Endothelial cell of umbilical vein (primary cell): ENCODE measurements around the gene CHEK2. TPM values are rescaled to one million over a fixed set of nuclear protein-coding genes. Genes with fewer than 3 reads are reported as not detected.

Experiments
- BruUV-seq: library from RNA; stranded (reverse); fragments of 400-500 nt; replicated peaks from 2 replicates; lab custom pipeline; 2021; lab: Mats Ljungman, UMichigan
- CTCF ChIA-PET: fragments of 300-600, 350-600 bp; sonication (Branson Sonifier 250); formaldehyde crosslinking; loops from one replicate; lab custom pipeline; 2021; ENCODE audit warnings: antibody characterized with exemption, inconsistent platforms; lab: Charles Lee
- POLR2A ChIA-PET: fragments of 300-600, 350-600 bp; sonication (Branson Sonifier 250); formaldehyde crosslinking; loops from one replicate; lab custom pipeline; 2021; ENCODE audit warnings: antibody characterized with exemption, inconsistent platforms; lab: Charles Lee
- DNase-seq: peaks from one replicate; pipeline ENCODE4 v3.0.0-alpha.2; 2011; ENCODE audit warnings: low read depth, low spot score
- FAIRE-seq: peaks from 2 replicates; lab custom pipeline; 2011; peaks lifted over from hg19 to GRCh38; lab: Jason Lieb, UNC
- H2AFZ ChIP-seq: 2 replicates; pipeline ENCODE4 v1.6.0; 2012; ENCODE audit warnings: low read depth, low read length, control low read depth, inconsistent platforms
- H3K27ac ChIP-seq: 2 replicates; pipeline ENCODE4 v1.5.1; 2011; ENCODE audit warnings: low read depth, mild to moderate bottlenecking, control low read depth, low read length, moderate library complexity; ENCODE audit not compliant: insufficient read depth
- H3K27me3 ChIP-seq, 2 experiments: 2 replicates each; pipeline versions ENCODE4 v1.6.0 to v1.6.1; 2011; ENCODE audit warnings: low read length in 2 of 2, mixed read lengths in 1 of 2; ENCODE audit not compliant: control insufficient read depth in 2 of 2, insufficient read depth in 2 of 2
- H3K36me3 ChIP-seq, 2 experiments: 2 replicates in 1 of 2; 3 replicates in 1 of 2; pipeline ENCODE4 v1.5.1; 2011; ENCODE audit warnings: low read length in 2 of 2, mild to moderate bottlenecking in 1 of 2, moderate library complexity in 1 of 2; ENCODE audit not compliant: control insufficient read depth in 2 of 2, insufficient read depth in 2 of 2; ENCODE audit errors: extremely low read depth in 1 of 2
- H3K4me1 ChIP-seq: 3 replicates; pipeline ENCODE4 v1.5.1; 2011; ENCODE audit warnings: mild to moderate bottlenecking, low read length; ENCODE audit not compliant: control insufficient read depth, insufficient read depth; ENCODE audit errors: extremely low read depth
- H3K4me2 ChIP-seq: 2 replicates; pipeline ENCODE4 v1.6.1; 2011; ENCODE audit warnings: low read length, control low read depth, mixed read lengths; ENCODE audit not compliant: insufficient read depth
- H3K4me3 ChIP-seq, 3 experiments: fragments of 200-600 bp in 1 of 3; sonication (generic), shearing (Covaris generic) in 1 of 3; replicated peaks in 1 of 3; 2 replicates each; pipeline ENCODE4 v1.5.1; 2011 to 2016; ENCODE audit warnings: control low read depth in 3 of 3, low read length in 3 of 3, mild to moderate bottlenecking in 2 of 3, inconsistent platforms in 1 of 3, low read depth in 1 of 3, moderate library complexity in 1 of 3; ENCODE audit not compliant: insufficient read depth in 1 of 3
- H3K79me2 ChIP-seq: 2 replicates; pipeline ENCODE4 v1.6.0; 2012; ENCODE audit warnings: low read length, inconsistent platforms; ENCODE audit not compliant: control insufficient read depth, insufficient read depth
- H3K9ac ChIP-seq: replicated peaks from 2 replicates; pipeline ENCODE3; 2011; ENCODE audit warnings: low read length, control low read depth; ENCODE audit not compliant: insufficient read depth; ENCODE audit errors: extremely low read depth
- H3K9me1 ChIP-seq: replicated peaks from 3 replicates; pipeline ENCODE4 v1.6.0; 2011; ENCODE audit warnings: mild to moderate bottlenecking, low read length; ENCODE audit not compliant: control insufficient read depth, insufficient read depth; ENCODE audit errors: extremely low read depth
- H3K9me3 ChIP-seq: replicated peaks from 2 replicates; pipeline ENCODE4 v1.5.1; 2012; ENCODE audit warnings: low read length, inconsistent platforms; ENCODE audit not compliant: control insufficient read depth, insufficient read depth
- H4K20me1 ChIP-seq: replicated peaks from 2 replicates; pipeline ENCODE3; 2011; ENCODE audit warnings: mild to moderate bottlenecking, low read length; ENCODE audit not compliant: control insufficient read depth, insufficient read depth; ENCODE audit errors: extremely low read depth
- CTCF ChIP-seq, 2 donors: IDR thresholded peaks; 1 replicate in 1 of 2; 2 replicates in 1 of 2; pipeline ENCODE4 v1.5.1; 2011; ENCODE audit warnings: low read length in 2 of 2, mild to moderate bottlenecking in 2 of 2, moderate library complexity in 2 of 2, control low read depth in 1 of 2, inconsistent platforms in 1 of 2, low read depth in 1 of 2; ENCODE audit not compliant: insufficient read depth in 1 of 2; ENCODE audit errors: extremely low read depth in 1 of 2
- EZH2 ChIP-seq: IDR thresholded peaks from 2 replicates; pipeline ENCODE4 v1.6.1; 2012; ENCODE audit warnings: borderline replicate concordance, low read depth, mild to moderate bottlenecking, moderate library complexity, low read length, inconsistent platforms; ENCODE audit not compliant: severe bottlenecking
- FOS ChIP-seq: IDR thresholded peaks from 2 replicates; pipeline ENCODE4 v1.6.1; 2011; ENCODE audit warnings: mild to moderate bottlenecking, low read length, moderate library complexity, borderline replicate concordance; ENCODE audit not compliant: insufficient read depth
- JUN ChIP-seq: IDR thresholded peaks from 2 replicates; pipeline ENCODE4 v1.6.1; 2011; ENCODE audit warnings: borderline replicate concordance, low read depth; ENCODE audit not compliant: insufficient read length, insufficient read depth
- MYC ChIP-seq: IDR thresholded peaks from one replicate; pipeline ENCODE4 v1.6.1; 2011; ENCODE audit warnings: mild to moderate bottlenecking, low read depth, low read length
- POLR2A ChIP-seq: IDR thresholded peaks from 2 replicates; pipeline ENCODE4 v1.6.1; 2012; ENCODE audit warnings: low read depth, mild to moderate bottlenecking, control low read depth, low read length
- POLR2AphosphoS5 ChIP-seq: IDR thresholded peaks from 2 replicates; pipeline ENCODE4 v1.6.1; 2012; ENCODE audit warnings: low read depth, mild to moderate bottlenecking, control low read depth, low read length, moderate library complexity; ENCODE audit not compliant: insufficient read depth
- dilution Hi-C: fragments of 300-500 bp; cut with MboI; formaldehyde crosslinking; loops from one replicate; pipeline ENCODE4 v1.15.0; 2019; ENCODE audit warnings: low sequenced_read_pairs; ENCODE audit not compliant: extremely low pct_ligation_motif_present
- intact Hi-C: fragments of 100-400 bp; cut with micrococcal nuclease; formaldehyde crosslinking; loops from one replicate; pipeline ENCODE4 v1.10.0; 2022
- polyA plus RNA-seq, 4 experiments: library from polyadenylated mRNA; depleted of rRNA in 3 of 4; stranded (reverse) in 3 of 4; unstranded in 1 of 4; fragments of >200 nt; gene quantifications; 2 replicates each; pipeline versions ENCODE4 v1.2.1 to v1.2.3, GENCODE V29; 2011 to 2012; ENCODE audit warnings: missing spikeins in 1 of 4
- total RNA-seq: library from RNA; stranded (reverse); gene quantifications from 2 replicates; pipeline ENCODE4 v1.2.3, GENCODE V29; 2021

The CHEK2 gene
- total and polyA plus RNA-seq, 2 donors (not counting 3 experiments of a cell fraction or from before 2014, with no cell fraction given): 24.6 to 24.9 TPM

- H3K36me3 ChIP-seq: no peaks in the 10 kb centered on the region
- no peaks in the 10 kb centered on the region for H3K9me3 ChIP-seq
- intact Hi-C loops (no loop called here), dilution Hi-C loops (no loop called here)
- no peaks in the 10 kb centered on the region for H3K27me3 ChIP-seq
- no peak overlapping the region for H2AFZ ChIP-seq
- H4K20me1 ChIP-seq: no peaks in the 10 kb centered on the region
- H3K9me1 ChIP-seq: no peaks in the 10 kb centered on the region
- no peak overlapping the region for H3K4me2 ChIP-seq
- POLR2A ChIA-PET: interaction anchor here (0.6 kb wide), 1 partner anchor 61 kb away, joined by 4 read pairs; no protein-coding TSS in a partner anchor
- no TSS peak for BruUV-seq
- peaks cover 6% of the 10 kb centered on the region for H3K4me1 ChIP-seq
- FAIRE-seq: no peak
- no peak overlapping the region for H3K4me3 ChIP-seq
- H3K9ac ChIP-seq: no peak overlapping the region
- CTCF ChIA-PET: interaction anchor here (1.8 kb wide), 1 partner anchor 28 kb away, joined by 4 read pairs; no protein-coding TSS in a partner anchor
- no peak for TF ChIP-seq MYC
- TF ChIP-seq POLR2A: no peak
- TF ChIP-seq FOS: no peak
- no peak for TF ChIP-seq POLR2AphosphoS5
- TF ChIP-seq CTCF (IDR thresholded peaks at IDR 0.05; ENCODE audit: extremely low read depth in 1 of 2, insufficient read depth in 1 of 2, low read depth in 1 of 2, low read length in 2 of 2): no peak
- no peak for TF ChIP-seq JUN
- TF ChIP-seq EZH2: no peak
- H3K27ac ChIP-seq: no peak overlapping the region
- H3K79me2 ChIP-seq: peaks cover 5% of the 10 kb centered on the region
- DNase-seq: no peak
Measured at GRCh38 chr22:28737701-28738100, 3.9 kb downstream of the CHEK2 start.
